Measurements from ENCODE around the gene SPANXD.

- TF ChIP-seq CTCF (IDR thresholded peaks at IDR 0.05), result no peak
- TF ChIP-seq POLR2A (IDR thresholded peaks at IDR 0.05), result no peak
Observed at GRCh38 chrX:141668371-141668770, 30.2 kb downstream of the SPANXD start.

Data from testis (tissue), 2 donors.